ENCODE measurements around the gene TRABD2B.

The TRABD2B gene

DNA sequence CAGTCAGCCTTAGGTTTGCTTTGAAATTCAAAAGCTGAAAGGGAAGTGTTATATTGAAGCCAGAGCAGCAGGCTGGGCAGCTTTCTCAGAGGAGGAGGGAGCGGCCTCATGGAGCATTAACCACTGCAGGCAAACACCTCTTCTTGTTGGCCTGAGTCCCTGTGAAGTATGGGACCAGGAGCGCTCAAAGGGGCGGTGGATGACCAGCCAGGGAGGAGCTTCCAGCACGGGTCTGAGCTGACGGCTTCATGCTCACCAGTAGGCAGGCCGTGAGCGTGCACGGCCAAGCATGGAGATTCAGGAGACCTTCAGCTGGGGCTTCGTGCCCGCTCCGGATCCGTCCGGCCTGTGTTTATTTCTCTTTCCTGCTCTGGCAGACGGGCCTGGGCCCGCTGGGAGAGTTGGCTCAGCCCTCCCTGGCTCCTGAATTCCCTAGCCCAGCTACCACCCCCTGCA, 245.2 kb downstream of the TRABD2B start:
- DNase-seq = no peak

DNA sequence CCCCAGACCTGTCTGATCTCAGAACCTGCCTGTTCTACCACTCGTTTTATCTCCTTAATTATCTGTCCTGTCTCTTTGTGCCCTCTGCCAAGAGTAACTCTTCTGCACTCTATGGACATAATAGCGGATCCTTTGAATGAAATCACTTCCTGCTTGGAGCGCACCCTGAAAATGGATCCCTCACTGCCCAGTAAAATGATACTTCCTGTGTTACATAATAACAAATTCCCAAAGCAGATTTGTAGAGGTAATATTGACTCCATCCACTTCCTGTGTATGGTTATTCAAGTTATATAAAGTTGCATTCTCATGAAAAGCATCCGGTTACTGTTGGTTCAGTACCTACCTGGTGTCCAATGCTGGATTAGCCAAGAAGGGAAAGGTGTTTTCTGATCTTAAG, 246.0 kb downstream of the TRABD2B start:
- DNase-seq = no peak

DNA sequence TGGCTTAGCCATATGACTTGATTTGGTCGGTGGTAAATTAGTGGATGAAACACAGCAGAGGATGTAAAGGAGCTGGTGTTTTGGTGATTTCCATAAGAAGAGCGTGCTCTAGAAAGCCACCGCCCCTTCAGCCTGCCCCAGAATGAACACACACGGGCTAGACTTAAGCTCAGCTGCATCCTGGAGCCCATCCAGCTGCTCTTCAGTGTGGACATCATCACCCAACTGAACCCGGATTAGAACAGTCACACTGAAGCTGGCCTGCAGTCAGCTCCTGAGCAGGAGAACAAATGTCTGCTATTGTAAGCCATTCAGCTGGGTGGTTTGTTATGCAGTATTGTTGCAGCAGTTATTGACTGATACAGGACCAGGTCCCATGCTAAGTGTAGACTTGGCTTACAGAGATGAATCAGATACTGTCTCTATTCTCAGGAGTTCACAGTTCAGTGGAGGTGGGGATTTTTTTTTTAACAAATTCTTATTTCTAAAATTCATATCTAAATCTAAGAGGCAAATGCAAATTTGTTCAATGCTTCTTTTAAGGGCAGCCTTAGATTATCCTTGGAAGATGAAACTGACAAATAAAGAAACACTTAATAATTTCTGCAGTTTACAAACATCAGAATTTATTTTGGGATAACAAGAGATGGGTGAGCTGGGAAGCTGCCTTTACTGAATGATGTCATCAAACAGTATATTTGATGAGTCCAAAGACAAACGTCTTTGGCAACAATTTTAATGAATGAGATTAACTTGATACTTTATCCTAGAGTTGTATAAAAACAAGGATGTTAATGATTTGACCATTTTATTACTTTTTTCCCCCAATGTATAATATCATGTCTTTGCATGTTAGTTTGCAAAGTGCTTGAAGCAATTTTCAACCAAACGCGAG, 251.2 kb downstream of the TRABD2B start:
- DNase-seq = no peak

DNA sequence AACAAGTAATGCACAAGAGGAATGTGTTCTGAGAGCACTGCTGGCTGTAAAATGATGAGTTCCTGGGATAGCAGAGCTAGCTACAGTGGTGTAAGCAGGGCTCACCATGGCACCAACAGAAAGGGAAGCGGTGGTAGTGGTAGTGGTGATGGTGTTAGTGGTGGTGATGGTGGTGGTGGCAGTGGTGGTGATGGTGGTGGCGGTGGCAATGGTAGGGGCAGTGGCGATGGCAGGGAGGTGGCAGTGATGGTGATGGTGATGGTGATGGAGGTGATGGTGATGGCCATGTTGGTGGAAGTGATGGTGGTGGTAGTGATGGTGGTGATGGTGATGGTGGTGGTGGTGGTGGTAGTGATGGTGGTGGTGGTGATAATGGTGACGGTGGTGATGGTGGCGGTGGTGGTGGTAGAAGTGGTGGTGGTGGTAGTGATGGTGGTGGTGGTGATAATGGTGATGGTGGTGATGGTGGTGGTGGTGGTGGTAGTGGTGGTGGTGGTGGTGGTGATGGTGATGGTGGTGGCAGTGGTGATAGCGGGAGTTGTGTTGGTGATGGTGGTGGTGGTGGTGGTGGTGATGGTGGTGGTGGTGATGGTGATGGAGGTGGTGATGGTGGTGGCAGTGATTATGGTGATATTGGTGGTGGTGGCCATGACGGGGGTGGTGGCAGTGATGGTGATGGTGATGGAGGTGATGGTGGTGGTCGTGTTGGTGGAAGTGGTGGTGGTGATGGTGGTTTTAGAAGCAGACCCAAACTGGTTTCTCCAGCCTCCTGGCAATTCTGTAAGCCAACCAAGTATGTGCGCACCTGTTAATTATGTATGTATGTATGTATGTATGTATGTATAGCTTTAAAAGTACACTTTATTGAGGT, 254.1 kb downstream of the TRABD2B start:
- DNase-seq = no peak

DNA sequence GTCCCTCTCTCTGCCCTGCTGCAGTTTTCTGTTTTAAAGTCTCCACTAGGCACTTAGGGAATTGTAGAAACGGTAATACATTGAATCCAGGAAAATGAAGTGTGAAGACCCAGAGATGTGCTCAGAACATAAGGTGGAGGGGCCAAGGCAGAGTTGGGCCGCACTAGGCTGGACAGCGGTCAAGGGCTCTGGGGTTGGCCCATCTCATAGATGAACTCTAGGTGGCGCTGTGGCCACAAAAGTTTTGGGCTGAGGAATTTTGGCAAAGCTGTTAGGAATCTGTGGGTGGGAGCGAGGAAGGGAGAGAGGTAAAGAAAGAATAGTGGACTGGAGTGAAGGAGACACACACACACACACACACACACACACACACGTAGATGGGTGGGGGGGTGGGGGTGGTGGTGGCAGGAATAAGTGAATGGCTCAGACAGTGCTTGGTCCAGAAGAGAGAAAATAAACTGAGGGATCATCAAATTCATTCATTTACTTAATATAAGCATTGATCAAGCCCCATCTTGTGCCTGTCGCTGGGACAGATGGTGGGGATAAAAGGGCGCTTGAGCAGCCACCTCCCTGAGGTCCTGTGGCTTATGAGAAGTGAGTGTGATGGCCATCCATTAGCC, 258.5 kb downstream of the TRABD2B start:
- no peak for DNase-seq

DNA sequence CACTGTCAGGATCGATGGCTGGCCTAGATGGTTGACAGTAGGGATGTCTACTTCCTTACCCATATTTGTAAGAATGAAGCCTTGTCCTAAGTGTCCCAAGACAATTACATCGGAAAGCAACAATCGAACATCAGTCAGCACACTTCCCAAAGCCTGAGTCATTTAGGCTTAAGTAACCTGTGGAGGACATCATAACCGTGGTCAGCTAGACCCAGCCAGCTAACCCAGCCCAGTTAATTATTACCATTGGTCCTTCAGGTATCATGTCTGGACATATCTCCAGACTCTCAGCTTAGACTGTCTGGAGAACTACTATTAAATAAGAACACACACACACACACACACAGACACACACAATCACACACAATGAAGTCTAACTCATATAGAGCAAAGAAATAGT, 264.7 kb downstream of the TRABD2B start:
- DNase-seq = no peak

DNA sequence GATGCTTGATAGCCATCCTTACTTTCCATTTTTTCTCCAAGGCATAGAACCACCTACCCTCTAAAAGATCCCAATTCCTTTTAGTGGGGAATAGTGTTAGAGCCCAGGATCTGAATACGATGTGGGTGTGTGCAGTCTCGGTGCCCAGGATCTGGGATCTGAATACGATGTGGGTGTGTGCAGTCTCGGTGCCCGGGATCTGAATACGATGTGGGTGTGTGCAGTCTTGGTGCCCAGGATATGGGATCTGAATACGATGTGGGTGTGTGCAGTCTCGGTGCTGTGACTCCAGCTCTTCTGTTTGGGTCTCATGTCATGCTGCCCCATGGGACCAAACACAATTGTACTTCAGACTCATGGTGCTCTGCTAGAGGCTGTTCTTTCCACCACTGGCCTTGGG, 265.5 kb downstream of the TRABD2B start:
- no peak for DNase-seq

DNA sequence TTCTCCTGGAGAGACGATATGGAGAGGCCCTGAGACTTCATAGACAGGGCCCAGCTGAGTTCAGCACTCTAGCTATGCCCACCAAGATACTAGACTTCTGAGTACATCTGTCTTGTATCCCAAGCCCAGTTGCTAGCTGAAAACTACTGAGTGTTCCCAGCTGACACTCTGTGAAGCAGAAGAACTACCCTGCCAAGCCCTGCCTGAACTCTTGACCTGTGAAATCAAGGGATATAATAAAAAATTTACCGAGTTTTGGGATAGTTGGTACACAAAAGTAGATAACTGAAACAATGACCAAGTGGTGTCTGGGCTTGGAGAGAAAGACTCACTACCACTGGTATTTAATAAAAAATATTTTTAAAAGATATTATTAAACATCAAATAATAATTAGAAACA, 267.5 kb downstream of the TRABD2B start:
- DNase-seq = no peak

DNA sequence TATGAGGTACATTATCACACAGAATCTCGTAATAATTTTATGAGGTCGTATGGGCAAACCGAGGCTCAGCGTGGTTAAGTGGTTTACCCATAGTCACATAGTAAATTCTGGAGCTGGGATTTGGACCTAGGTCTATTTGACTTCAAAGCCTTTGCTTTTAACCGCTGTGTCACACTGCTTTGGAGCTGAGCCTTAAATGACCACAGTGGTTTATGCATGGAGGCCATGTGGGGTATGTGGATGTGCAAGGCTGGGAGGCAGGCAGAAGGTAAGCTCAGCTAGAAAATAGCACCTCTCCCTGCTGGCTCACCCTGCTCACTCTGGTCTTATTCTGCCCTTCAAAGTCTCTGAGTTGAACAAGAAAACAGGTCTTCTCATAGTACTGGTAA, 269.5 kb downstream of the TRABD2B start:
- no peak for DNase-seq

DNA sequence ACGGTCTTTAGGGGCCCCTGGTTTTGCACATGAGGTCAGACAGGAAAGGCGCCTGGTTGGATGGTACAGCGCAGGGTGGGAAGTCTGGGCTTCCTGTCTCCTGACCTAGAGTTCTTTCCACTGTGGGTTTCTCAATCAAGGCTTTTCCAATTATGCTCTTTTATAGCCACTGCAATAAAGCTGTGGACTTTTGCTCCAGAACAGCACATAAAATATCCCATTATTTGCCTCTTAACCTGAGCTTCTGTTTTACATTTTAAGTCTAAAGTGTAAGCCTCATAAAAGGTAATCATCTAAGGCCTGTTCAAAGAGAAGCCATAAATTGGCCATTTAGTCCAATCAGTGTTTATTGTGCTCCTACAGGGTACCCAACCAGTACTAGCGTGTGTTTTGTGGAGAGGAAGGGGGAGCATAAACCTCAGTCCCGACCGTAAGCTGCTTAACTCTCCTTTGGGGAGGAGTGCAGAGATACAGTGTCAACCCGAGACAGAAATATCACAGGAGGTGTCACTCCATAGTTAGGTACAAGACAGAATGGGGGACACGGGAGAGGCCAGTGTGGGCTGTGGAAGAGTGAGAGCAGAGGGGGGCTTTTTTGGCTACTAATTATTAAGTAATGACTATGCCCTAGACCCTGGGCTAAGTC, 270.0 kb downstream of the TRABD2B start:
- DNase-seq = no peak

DNA sequence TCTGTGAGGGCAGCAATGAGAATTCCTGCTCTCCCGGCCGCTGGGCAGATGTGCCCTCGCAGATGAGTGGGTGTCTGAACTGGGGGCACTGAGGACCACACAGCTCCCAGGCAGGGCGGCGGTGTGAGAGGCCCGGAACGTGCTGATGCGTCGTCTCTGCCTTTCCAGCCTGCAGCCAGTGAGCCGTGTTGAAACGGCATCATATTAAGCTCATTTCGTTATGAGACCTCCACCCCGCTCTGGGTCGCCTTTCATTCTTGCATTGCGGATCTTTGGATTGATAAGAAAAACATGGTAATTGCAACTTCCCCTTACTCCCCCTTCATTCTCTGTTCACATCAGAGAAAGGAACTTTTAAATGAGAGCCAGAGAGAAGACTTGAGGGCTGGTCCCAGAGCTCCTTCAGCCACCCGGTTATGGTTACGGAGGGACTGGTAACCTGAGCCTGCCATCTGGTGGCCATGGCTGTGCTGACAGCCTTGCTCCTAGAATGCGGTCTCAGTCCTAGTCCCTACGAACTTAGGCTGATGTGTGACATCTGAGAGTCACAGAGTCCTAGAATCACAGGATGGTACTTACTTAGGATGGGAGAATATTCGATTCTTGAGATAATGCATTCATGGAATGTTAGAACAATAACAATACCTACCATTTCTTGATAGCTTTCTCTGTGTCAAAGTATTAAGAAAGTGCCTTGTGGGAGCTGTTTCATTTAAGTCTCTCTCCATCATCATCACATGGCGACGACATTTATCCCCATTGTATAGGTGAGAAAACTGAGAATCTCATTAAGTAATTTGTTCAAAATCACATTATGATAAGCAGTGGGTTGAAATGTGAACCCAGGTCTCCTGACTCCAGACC, 271.0 kb downstream of the TRABD2B start:
- peak; percentile 46 for DNase-seq

DNA sequence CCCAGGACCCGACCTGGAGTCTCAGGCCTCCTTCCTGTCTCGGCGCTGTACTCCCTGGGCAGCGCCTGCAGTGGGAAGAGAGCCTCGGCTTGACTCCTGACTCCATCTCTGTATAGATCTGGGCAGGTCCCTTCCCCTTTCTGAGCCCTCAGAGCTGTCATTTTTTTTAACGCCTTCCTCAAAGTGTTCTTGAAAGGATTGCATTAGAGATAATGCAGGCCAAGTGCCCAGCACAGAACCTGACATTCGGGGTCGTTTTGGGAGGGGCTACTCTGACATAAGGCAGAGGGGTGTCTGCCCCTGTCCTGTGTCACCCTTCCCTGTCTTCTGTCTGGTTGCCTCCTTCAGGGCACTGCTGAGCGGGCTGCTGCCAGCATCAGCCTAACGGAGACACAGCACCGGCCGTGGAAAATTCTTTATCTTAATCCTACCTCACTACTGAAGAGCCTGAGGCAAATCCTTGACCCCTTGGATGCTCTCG, 271.6 kb downstream of the TRABD2B start:
- DNase-seq = no peak

DNA sequence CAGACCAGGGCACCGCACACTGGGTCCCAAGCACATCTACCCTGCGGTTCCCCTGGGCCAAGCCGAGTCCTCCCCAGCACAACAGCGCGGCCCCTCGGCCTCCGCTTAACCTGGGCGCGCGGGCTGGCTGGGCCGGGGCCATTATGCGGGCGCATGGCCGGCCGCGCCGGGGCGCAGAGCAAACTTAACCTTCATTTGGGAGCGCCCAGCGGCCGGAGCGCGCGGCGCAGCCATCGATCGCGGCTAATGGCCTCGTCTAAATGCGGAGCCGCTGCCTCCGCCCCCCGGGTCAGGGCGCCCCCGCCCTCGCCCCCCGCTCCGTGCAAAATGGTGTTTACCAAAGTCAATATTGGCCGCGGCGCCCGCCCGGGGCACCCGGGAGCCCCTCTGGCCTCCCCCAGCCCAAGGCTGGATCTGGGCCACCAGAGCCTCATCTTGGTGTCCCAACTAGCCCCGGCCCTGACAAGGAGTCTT, 272.1 kb downstream of the TRABD2B start:
- no peak for DNase-seq

DNA sequence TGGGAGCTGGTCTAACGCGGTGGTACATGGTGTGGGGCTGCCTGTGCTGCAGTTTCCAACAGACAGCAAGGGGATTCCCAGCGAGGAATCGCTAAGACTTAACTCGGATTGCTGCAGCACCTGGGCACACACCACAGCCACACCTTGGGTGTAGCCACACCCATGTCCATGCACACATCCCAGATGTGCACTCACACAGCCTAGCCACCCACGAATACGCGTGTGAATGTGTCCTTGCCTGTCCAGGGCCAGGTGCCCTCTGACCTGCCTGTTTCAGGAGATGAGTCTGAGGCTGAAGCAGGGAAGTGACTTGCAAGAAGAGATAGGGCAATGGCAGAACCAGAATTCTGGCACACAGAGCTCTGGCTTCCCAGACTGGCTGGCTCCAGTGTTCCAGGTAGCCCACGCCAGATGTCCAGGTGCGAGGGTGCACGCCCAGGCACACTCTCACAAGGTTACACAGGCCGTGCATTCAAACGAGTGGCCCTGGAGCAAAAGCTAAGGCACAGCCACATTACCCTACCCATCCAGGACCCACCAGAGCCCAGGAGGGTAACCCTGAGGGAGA, 272.7 kb downstream of the TRABD2B start:
- no peak for DNase-seq

DNA sequence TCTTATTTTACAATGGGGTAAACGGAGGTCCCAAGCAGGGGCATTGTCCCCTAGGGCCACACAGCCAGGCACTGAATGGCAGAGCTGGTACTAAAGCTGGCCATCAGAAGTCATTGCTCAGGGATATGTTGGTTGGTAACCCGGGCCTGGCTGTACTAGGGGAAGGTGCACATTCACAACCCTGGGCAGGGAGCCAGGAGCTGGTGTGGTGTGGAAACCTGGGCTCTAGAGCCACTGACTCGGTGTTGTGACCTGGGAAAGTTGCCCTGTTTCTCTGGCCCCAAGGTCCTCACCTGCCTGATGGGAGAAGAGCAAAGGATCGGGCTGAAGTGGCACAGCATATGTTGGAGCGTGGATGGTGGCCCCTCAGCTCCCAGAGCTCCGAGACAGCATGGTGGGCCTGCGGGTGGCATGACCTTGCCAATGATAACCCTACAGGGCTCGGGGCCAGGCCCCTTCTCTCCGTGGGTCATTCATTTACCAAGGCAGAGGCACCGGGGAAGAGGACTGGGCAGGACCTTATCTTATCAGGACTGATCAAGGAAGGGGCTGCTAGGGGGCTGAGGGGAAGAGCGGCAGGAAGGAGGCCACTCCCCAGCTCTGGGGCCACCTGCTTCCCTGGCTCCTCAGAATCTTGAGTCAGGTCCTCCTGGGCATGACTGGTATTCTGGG, 274.1 kb downstream of the TRABD2B start:
- no peak for DNase-seq

DNA sequence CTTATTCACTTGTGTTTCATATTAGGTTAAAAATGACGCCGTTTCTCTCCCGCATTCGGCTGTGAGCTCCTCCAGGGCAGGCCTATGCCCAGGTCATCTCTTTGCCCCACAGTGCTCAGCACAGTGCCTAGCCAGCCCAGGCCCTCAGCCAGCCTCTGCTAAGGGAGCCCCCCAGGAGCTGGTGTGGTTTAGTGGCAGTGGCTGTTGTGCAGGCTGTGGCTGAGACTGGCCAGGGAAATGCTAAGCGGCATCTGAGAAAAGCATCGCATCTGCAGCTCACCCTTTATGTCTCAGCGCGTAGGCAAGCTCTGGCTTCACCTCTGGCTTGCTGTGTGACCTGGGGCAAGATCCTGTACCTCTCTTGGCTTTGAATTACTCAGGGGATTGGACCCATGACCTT, 275.1 kb downstream of the TRABD2B start:
- DNase-seq = no peak

DNA sequence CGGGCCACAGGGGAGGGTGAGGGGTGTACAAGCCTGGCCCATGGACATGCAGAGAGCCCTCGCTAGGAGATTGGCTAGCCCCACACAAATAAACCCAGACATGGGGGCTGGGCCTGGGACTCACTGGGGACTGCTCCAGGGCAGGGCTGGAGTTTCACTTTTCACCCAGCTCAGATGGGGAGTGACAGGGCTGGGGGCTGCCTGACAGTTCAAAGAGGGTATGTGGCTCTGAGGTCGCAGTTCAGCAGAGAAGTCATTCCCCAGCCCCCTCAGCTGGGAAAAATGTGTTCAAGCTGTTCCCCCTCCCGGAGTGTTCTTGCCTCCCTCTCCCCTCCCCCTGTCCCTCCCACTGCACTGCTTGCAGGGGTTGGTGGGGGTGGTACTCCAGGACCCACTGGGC, 277.1 kb downstream of the TRABD2B start:
- no peak for DNase-seq

DNA sequence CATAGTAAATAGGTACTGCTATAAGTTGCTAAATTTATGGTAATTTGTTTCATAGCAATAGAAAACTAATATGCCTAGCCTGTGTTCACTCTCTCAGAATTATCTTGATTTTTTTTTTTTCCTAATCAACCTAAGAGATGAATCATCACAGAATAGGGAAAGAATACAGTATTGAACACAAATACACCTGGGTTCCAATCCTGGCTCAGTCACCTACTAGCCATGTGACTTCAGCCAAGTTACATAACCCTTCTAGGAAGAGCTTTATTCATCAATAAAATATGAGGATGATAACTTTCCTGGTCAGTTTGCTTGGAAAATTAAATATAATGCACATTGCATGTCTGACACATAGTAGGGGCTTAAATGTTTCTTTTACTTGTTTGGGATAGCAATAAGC, 279.8 kb downstream of the TRABD2B start:
- DNase-seq = no peak

DNA sequence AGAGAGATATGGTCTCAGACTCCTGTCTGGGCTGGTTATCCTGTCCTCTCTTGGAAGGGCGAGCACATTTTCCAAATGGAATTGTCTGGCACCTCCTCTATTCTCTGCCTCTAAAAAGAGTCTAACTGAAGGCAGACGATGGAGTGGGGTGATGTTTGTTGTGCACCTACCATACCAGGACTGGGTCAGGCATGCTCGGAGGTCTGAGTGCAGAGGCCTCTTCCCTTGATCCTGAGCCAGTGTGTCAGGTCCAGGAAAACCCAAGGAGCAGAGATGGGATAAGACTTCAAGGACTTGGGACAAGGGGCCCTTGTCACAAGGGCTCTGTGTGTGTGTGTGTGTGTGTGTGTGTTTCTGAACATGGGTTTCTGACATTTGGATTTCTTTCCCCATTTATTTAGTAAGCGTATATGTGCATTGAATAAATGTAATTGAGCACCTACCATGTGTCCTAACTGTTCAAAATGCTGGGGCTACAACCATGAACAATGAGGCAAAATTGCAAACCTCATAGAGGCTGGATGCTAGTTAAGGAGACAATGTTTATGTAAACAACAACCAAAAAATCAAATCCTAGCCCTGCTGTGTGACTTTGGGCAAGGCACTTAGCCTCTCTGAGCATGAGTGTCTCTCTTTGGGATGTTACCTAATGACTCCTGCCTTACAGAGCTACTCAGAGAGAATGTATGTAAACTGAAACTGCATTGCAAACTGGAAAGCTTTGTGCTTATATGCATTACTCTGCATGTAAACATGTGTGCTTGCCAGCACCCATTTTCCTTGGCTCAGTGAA, 283.0 kb downstream of the TRABD2B start:
- DNase-seq = no peak
